WTC11 (cell line): Measurements from ENCODE around the gene NEK6.

Experiments
- CREB1 ChIP-seq: sonication (generic); formaldehyde crosslinking; IDR thresholded peaks from 2 replicates; pipeline ENCODE4 v1.8.0; 2023; ENCODE audit warnings: mild to moderate bottlenecking, missing genetic modification reagents
- FOXP1 ChIP-seq: sonication (generic); formaldehyde crosslinking; IDR thresholded peaks from 2 replicates; pipeline ENCODE4 v1.8.0; 2022; ENCODE audit warnings: missing genetic modification reagents, mild to moderate bottlenecking, moderate library complexity, borderline replicate concordance
- ZNF263 ChIP-seq: sonication (generic); formaldehyde crosslinking; IDR thresholded peaks from 2 replicates; pipeline ENCODE4 v1.8.1; 2022; ENCODE audit warnings: low read depth, mild to moderate bottlenecking, moderate library complexity, missing genetic modification reagents
- ZNF512 ChIP-seq: sonication (generic); formaldehyde crosslinking; IDR thresholded peaks from 2 replicates; pipeline ENCODE4 v1.8.1; 2022; ENCODE audit warnings: missing genetic modification reagents, borderline replicate concordance

- TF ChIP-seq ZNF263 (CRISPR knock-in tag): no peak
- TF ChIP-seq ZNF512 (CRISPR knock-in tag): no peak
- TF ChIP-seq CREB1 (CRISPR knock-in tag): no peak
- no peak for TF ChIP-seq FOXP1 (CRISPR knock-in tag)
These were observed 91.5 kb downstream of the NEK6 start for GRCh38 chr9:124349267-124349666.
